Dedifferentiated amniotic fluid mesenchymal stem cell (primary cell): Measurements from ENCODE around the gene RAB1A.
A peak's percentile ranks its signal among the peaks of the same experiment; 100 is the strongest.

ENCODE experiments used
- DNase-seq: peaks from one replicate; pipeline ENCODE4 v3.0.0-alpha.2; 2016; ENCODE audit errors: extremely low spot score

RAB1A gene

DNA sequence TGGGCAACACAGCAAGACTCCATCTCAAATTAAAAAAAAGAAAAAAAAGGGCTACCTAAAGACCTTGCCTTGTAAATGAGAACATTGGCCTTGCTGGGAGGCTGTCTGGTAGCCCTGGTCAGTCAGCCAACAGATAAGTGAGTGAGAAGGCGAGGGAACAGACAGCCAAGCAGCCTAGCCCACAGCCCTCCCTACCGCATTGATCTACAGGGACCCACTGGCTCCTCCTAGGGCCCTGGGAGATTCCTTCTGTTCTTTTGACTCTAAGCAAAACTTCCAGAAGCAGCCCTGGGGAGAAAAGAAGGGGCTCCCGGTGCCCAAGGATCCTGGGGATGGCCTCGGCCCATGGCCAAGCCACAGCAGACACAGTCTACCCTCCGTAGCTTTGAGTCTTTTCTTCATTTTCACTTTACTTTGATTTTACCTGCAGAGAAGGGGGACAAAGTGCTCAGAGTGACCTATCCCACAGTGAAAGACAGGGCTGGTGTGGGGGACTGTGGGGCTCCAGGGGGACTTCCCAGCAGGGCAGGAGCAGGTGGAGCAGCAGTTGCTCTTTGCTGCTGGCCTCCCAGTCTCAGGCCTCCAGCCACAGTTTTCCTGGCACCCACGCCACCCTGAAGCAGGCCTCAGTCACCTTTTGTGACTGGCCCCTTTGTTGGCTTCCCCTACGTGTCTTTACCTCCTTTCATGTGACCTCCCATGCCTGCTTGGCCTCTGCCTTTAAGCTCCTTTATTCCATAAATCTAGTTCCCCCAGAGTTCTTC is 68.6 kb downstream of the RAB1A start:
- DNase-seq: no peak

DNA sequence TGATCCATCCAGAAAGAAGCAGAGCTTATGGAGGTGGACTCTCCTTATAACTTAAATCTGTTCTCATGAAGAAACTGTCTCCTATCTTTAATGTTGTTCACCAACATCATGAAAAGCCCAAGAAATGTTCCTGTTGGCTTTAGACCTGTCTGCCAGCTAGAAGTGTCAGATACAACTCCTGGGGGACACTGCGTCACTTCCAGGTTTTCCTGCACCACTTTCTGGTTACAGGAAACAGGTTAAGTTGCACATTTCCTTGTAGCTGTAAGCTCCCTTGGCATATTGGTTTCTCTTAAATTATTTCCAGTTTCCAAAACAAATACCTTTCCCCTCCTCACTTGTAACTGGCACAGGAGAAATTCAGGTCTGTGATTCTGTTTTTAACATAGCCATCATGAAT is 70.8 kb downstream of the RAB1A start:
- no peak for DNase-seq

- DNase-seq: no peak
These were observed 72.4 kb downstream of the RAB1A start for GRCh38 chr2:65057391-65058052.

DNA sequence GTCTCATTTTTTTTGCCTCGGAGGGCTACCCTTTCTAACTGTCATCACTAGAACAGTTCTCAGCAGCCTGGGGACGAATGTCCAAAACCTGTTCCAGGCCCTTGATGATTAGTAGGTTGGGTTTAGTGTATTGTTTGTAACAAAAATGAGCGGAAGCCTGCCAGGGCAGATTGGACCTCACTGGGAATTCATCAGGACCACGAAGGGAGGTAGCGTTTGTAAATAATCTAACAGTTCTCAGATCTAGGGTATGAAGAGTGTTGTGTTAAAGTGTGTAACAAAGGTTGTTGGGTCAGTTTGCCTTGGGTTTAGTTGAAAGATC is 72.9 kb downstream of the RAB1A start:
- DNase-seq: no peak

DNA sequence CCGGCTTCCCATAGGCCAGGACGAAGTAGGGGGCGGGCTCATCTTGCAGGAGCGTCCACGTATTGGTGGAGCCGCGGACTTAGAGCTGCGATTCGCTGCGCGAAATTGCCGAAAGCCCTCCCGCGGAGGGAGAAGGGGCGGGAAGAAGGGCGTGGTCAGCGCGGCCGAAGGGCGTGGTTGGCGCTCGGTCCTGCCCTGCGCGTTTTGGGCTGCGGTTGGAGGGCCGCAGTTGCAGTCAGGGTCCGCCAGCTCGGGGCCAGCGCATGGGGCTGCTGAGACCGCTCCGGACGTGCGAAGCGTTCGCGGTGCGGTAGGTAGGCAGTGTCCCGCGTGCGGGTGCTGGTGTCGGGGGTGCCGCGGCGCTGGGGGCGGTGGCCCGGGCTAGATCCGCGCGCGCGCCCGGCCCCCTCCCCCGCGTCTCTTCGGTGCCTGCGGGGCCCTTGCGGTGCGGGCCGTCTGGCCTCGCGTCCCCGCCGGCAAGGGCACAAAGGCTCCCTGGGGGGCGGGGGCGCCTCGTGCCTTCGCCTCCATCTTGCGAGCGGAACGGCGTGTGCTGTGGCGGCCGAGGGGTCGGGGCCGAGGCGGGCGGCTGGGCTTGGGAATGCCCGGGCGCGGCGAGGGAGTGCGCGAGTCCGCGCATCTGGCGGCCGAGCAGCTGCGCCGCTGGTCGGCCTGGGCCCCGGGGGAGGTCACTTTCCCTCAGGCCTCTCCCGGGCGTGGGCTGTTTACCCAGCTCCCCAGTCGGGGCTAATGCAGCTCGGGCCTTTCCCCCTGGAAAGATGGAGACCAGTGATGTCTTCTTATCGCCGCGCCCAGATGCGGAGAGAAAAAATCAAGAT is 73.5 kb downstream of the RAB1A start, which contains the start of gene CEP68:
Gene CEP68, plus strand, starts transcription at position 202 of the 839 bp plus-strand sequence. CDS start 13,029 bp downstream, outside the sequence.
- DNase-seq: peak; percentile 97

- DNase-seq: no peak
These were observed 74.3 kb downstream of the RAB1A start for GRCh38 chr2:65055422-65056214.

- DNase-seq: no peak
These were observed 75.0 kb downstream of the RAB1A start for GRCh38 chr2:65054749-65055421.

- no peak for DNase-seq
These were observed 76.7 kb downstream of the RAB1A start for GRCh38 chr2:65053199-65053598.

GRCh38 chr2:65050931-65051330 is 79.0 kb downstream of the RAB1A start:
- no peak for DNase-seq

- DNase-seq: no peak
These were observed 80.8 kb downstream of the RAB1A start for GRCh38 chr2:65049010-65049639.

GRCh38 chr2:65046633-65047407 is 83.1 kb downstream of the RAB1A start:
- DNase-seq: no peak

GRCh38 chr2:65045651-65046050 is 84.3 kb downstream of the RAB1A start:
- DNase-seq: no peak

- no peak for DNase-seq
These were observed 85.7 kb downstream of the RAB1A start for GRCh38 chr2:65044097-65044735.

GRCh38 chr2:65043001-65043400 is 86.9 kb downstream of the RAB1A start:
- no peak for DNase-seq

DNA sequence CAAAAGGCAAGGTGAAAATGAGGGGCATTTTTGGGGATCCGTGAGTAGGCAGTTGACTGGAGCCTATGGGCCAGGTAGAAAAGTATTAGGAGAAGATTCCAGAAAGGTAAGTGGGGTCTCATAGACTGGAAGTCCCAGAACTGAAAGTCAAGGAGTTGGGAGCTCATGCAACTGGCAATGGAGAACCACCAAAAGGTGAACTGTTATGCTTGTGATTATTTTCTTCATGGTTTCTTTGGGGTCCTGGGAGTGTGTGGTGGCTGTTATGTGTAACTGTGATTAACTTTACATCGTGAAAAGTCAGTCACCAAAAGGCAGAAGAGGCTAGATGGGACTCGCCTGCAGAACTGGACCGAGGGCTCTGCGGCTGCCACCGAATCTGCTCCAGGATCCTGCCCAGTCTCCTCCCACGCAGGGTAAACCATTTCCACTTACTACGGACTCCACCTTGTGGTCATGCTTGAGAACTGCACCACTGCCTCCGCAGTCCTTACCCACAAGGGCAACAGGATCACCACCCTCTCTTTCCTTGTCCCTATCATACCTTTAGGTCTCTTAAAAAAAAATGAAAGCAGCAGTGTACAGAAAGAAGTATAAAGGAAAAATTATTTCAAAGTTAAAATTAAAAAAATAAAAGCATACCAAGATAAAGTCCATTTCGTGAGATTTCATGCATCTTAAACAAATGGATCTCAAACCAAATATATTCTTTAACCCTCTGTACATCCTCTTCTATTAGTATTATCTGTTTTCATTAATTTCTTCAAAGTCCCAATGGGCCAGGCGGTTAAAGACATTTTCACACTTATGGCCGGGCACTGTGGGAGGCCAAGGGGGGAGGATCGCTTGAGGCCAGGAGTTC is 89.3 kb downstream of the RAB1A start:
- peak; percentile 87 for DNase-seq

DNA sequence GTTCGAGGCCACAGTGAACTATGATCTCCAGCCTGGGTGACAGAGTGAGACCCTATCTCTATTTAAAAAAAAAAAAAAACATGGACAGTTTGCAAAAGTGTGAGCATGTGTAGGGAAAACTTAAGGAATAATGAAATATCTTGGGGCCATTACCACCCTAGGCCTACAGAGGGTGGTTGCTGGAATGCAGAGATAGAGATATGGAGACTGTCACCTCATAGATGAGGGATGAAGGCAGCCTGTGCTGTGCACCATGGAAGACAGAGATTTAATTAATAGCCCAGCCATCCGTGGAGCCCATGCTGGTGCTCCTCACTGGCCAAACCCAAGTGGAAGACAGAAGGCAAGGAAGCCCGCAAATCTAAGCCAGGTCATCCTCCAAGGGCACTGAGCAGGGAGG is 90.3 kb downstream of the RAB1A start:
- no peak for DNase-seq

GRCh38 chr2:65037178-65037577 is 92.7 kb downstream of the RAB1A start:
- no peak for DNase-seq
